NCI-H2171 treated with DMSO at 0.1 percent for 48 hours (cell line): ENCODE data around the gene TRPV3.

Experiments
- DNase-seq: peaks from one replicate; lab custom pipeline; 2025; lab: John Stamatoyannopoulos, UW

TRPV3 gene

GRCh38 chr17:3546521-3546920 is 11.1 kb downstream of the TRPV3 start:
- no peak for DNase-seq

GRCh38 chr17:3545151-3545550 is 12.5 kb downstream of the TRPV3 start:
- no peak for DNase-seq

- DNase-seq: no peak
Measured at GRCh38 chr17:3544365-3544764, 13.2 kb downstream of the TRPV3 start.

GRCh38 chr17:3543453-3543852 is 14.2 kb downstream of the TRPV3 start:
- DNase-seq: no peak

- DNase-seq: no peak
Measured at GRCh38 chr17:3542410-3543088, 15.1 kb downstream of the TRPV3 start.

GRCh38 chr17:3539881-3540540 is 17.6 kb downstream of the TRPV3 start:
- DNase-seq: no peak

GRCh38 chr17:3536716-3537115 is 20.9 kb downstream of the TRPV3 start:
- no peak for DNase-seq

- peak; percentile 69 for DNase-seq
Measured at GRCh38 chr17:3535253-3535995, 22.2 kb downstream of the TRPV3 start.

- DNase-seq: no peak
Measured at GRCh38 chr17:3534881-3535252, 22.7 kb downstream of the TRPV3 start.

GRCh38 chr17:3533752-3534151 is 23.9 kb downstream of the TRPV3 start:
- no peak for DNase-seq

GRCh38 chr17:3532859-3533142 is 24.8 kb downstream of the TRPV3 start:
- DNase-seq: no peak

- DNase-seq: no peak
Measured at GRCh38 chr17:3532106-3532858, 25.3 kb downstream of the TRPV3 start.

- no peak for DNase-seq
Measured at GRCh38 chr17:3531266-3532101, 26.1 kb downstream of the TRPV3 start.

- no peak for DNase-seq
Measured at GRCh38 chr17:3529817-3530741, 27.5 kb downstream of the TRPV3 start.

- no peak for DNase-seq
Measured at GRCh38 chr17:3528880-3529511, 28.6 kb downstream of the TRPV3 start.

- no peak for DNase-seq
Measured at GRCh38 chr17:3528403-3528851, 29.2 kb downstream of the TRPV3 start.

GRCh38 chr17:3527896-3528295 is 29.7 kb downstream of the TRPV3 start:
- DNase-seq: no peak

GRCh38 chr17:3527468-3527867 is 30.1 kb downstream of the TRPV3 start:
- no peak for DNase-seq

GRCh38 chr17:3526971-3527370 is 30.6 kb downstream of the TRPV3 start:
- DNase-seq: no peak

GRCh38 chr17:3526491-3526890 is 31.1 kb downstream of the TRPV3 start:
- DNase-seq: no peak
